ENCODE results near the gene PTGES3L. TPM values are rescaled to one million over a fixed set of nuclear protein-coding genes. Genes with fewer than 3 reads are reported as not detected.

Gene PTGES3L
- total and polyA plus RNA-seq, 2 of the 13 experiments (the other 11 are each of a cell fraction or from before 2014, with no cell fraction given): 1.2 to 2.9 TPM

GRCh38 chr17:43010667-43011308, 30.9 kb upstream of the PTGES3L start (continued):
- TF ChIP-seq E2F2 (CRISPR knock-in tag; IDR thresholded peaks at IDR 0.05; ENCODE audit: borderline replicate concordance): no peak
- TF ChIP-seq ZNF451 (CRISPR knock-in tag; IDR thresholded peaks at IDR 0.05): peak; percentile 50; the same call in 1 of the 2 replicates
- TF ChIP-seq, protein P1, sequence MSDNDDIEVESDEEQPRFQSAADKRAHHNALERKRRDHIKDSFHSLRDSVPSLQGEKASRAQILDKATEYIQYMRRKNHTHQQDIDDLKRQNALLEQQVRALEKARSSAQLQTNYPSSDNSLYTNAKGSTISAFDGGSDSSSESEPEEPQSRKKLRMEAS (IDR thresholded peaks at IDR 0.05): peak; percentile 73
- TF ChIP-seq TEAD3 (CRISPR knock-in tag; optimal IDR thresholded peaks at IDR 0.05; ENCODE audit: borderline replicate concordance): peak; percentile 81
- TF ChIP-seq, protein P2, sequence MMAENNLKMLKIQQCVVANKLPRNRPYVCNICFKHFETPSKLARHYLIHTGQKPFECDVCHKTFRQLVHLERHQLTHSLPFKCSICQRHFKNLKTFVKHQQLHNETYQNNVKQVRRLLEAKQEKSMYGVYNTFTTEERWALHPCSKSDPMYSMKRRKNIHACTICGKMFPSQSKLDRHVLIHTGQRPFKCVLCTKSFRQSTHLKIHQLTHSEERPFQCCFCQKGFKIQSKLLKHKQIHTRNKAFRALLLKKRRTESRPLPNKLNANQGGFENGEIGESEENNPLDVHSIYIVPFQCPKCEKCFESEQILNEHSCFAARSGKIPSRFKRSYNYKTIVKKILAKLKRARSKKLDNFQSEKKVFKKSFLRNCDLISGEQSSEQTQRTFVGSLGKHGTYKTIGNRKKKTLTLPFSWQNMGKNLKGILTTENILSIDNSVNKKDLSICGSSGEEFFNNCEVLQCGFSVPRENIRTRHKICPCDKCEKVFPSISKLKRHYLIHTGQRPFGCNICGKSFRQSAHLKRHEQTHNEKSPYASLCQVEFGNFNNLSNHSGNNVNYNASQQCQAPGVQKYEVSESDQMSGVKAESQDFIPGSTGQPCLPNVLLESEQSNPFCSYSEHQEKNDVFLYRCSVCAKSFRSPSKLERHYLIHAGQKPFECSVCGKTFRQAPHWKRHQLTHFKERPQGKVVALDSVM (CRISPR knock-in tag; IDR thresholded peaks at IDR 0.05): no peak
- no peak for TF ChIP-seq ZNF282 (IDR thresholded peaks at IDR 0.05; ENCODE audit: partially characterized antibody)
- no peak for TF ChIP-seq SMAD9 (CRISPR knock-in tag; IDR thresholded peaks at IDR 0.05)
- TF ChIP-seq NRL (CRISPR knock-in tag; IDR thresholded peaks at IDR 0.05; ENCODE audit: borderline replicate concordance): no peak
- TF ChIP-seq ONECUT2 (CRISPR knock-in tag; IDR thresholded peaks at IDR 0.05): no peak; the same call in 1 of the 2 replicates
- TF ChIP-seq FOXK2 (IDR thresholded peaks at IDR 0.05): peak; percentile 69; the same call in 1 of the 2 replicates
- TF ChIP-seq MAFK (conservative IDR thresholded peaks at IDR 0.05 in 1 of 2, IDR thresholded peaks at IDR 0.05 in 1 of 2; ENCODE audit: low read length in 2 of 2): no peak
- no peak for TF ChIP-seq PTBP1 (IDR thresholded peaks at IDR 0.05; ENCODE audit: low read depth, low read length, poor library complexity, severe bottlenecking)
- TF ChIP-seq MTA1 (CRISPR knock-in tag; IDR thresholded peaks at IDR 0.05; ENCODE audit: borderline replicate concordance): no peak
- TF ChIP-seq GZF1 (CRISPR knock-in tag; IDR thresholded peaks at IDR 0.05): no peak
- TF ChIP-seq AHR (CRISPR knock-in tag; IDR thresholded peaks at IDR 0.05): no peak
- TF ChIP-seq FOXC1 (CRISPR knock-in tag; IDR thresholded peaks at IDR 0.05; ENCODE audit: borderline replicate concordance): no peak
- TF ChIP-seq ZNF260 (CRISPR knock-in tag; IDR thresholded peaks at IDR 0.05; ENCODE audit: borderline replicate concordance, low read depth): no peak
- TF ChIP-seq ZNF367 (CRISPR knock-in tag; IDR thresholded peaks at IDR 0.05; ENCODE audit: borderline replicate concordance): no peak
- no peak; the same call in 1 of the 2 replicates for TF ChIP-seq AKAP8 (CRISPR knock-in tag; IDR thresholded peaks at IDR 0.05)
- TF ChIP-seq SNAPC2 (CRISPR knock-in tag; IDR thresholded peaks at IDR 0.05): 0 out of 2 replicates have a peak, but pooled peaks have one; percentile 49
- no peak for TF ChIP-seq ZNF225 (CRISPR knock-in tag; IDR thresholded peaks at IDR 0.05)
- TF ChIP-seq SALL2 (CRISPR knock-in tag; IDR thresholded peaks at IDR 0.05): no peak
- TF ChIP-seq AGO1 (IDR thresholded peaks at IDR 0.05; ENCODE audit: low read depth, low read length, poor library complexity, severe bottlenecking): no peak
- no peak; the same call in 1 of the 2 replicates for TF ChIP-seq CTCF (CRISPR knock-in tag; IDR thresholded peaks at IDR 0.05)

All from HepG2 (cell line).